HG03060 (cell line): ENCODE measurements around the gene ATP6V1D.
"Not testable (repeated sequence)": the region's sequence is repeated elsewhere in the genome, so short reads cannot be mapped to it uniquely, and the experiment has no call there.

Source experiments
- ATAC-seq: cut with Tn5 transposase; IDR thresholded peaks from one replicate; pipeline ENCODE4 v1.9.1; 2021; ENCODE audit warnings: low read depth, moderate number of reproducible peaks; ENCODE audit not compliant: unreplicated experiment

Gene ATP6V1D

DNA sequence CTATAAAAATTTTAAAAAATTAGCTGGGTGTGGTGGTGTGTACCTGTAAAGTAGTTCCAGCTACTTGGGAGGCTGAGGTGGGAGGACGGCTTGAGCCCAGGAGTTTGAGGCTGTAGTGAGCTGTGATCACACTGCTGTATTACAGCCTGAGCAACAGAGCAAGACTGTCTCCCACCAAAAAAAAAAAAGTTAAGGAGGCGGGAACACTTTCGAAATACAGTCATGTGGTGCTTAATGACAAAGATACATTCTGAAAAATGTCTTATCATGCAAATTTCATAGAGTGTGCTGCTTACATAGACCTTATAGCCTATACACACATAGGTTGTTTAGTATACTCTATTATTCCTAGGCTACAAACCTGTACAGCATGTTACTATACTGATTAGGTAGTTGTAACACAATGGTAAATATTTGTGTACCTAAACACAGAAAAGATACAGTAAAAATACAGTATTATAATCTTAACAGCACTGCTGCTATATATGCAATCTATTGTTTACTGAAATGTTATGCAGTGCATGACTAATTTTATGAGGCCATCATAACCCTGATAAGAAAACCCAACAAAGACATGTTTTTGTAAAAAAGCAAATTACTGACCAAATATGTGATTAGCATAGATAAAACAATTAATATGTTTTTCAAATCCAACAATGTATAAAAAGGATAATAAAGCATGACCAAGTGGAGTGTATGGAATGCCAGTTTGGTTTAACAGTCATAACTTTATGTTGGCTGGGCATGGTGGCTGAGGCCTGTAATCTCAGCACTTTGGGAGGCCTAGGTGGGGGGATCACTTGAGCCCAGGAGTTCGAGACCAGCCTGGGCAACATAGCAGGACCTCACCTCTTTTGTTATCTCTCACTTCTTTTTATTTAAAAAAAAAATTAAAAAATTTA, 11.9 kb upstream of the ATP6V1D start:
- ATAC-seq = no peak

DNA sequence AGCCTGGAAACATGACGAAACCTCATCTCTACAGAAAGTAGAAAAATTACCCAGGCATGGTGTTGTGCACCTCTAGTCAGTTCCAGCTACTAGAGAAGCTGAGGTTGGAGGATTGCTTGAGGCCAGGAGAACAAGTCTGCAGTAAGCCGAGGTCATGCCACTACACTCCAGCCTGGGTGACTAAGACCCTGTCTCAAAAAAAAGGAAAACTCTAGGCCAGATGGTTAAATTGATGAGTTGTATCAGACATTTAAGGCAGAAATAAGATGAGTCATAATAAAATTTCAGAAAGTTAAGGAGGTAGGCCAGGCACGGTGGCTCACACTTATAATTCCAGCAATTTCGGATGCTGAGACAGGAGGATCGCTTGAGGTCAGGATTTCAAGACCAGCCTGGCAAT, 11.2 kb upstream of the ATP6V1D start:
- ATAC-seq = no peak

GRCh38 chr14:67365476-67365875, 5.9 kb upstream of the ATP6V1D start:
- no peak for ATAC-seq

DNA sequence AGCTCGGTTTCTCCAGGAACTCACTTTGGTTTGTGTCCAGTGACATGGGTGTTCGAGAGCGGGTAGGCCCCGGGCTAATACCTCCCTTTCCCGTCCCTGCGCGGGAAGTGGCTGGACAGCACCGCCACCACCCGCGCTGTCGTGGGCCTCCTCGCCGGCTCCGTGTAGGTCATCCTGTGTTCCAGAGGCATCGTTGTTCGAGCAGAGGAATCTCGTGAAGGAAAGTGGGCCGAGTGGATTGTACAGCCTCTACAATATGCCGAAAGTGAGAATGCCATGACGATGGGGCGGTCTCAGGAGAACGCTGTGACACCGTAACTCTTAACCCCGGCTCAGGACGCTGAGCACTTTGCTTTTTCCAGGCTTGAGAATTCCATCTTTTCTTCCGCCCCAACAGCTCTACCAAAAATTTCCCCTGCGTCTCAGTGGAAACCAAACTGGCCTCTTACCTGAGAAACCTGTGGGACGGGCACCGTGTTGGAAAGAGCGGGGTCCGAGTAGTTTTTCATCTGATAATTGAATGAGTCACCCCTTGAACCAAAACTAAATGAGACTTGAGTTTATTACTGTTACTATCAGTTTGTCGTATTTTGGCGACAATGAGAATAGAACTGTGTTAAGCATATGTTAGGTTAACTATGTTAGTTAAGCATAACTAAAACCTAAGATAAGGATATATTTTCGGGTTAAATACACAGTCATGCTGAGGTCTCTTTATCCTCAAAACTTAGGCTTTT, 1.0 kb upstream of the ATP6V1D start:
- ATAC-seq = no peak

- ATAC-seq = no peak
Observed at GRCh38 chr14:67358924-67359774, 455 bp downstream of the ATP6V1D start.

- no peak for ATAC-seq
Observed at GRCh38 chr14:67357969-67358354, 1.6 kb downstream of the ATP6V1D start.

- ATAC-seq = no peak
Observed at GRCh38 chr14:67357186-67357968, 2.2 kb downstream of the ATP6V1D start.

GRCh38 chr14:67352055-67352454, 7.5 kb downstream of the ATP6V1D start:
- no peak for ATAC-seq

- no peak for ATAC-seq
Observed at GRCh38 chr14:67345583-67345982, 14.0 kb downstream of the ATP6V1D start.

GRCh38 chr14:67343601-67344230, 15.9 kb downstream of the ATP6V1D start:
- no peak for ATAC-seq

DNA sequence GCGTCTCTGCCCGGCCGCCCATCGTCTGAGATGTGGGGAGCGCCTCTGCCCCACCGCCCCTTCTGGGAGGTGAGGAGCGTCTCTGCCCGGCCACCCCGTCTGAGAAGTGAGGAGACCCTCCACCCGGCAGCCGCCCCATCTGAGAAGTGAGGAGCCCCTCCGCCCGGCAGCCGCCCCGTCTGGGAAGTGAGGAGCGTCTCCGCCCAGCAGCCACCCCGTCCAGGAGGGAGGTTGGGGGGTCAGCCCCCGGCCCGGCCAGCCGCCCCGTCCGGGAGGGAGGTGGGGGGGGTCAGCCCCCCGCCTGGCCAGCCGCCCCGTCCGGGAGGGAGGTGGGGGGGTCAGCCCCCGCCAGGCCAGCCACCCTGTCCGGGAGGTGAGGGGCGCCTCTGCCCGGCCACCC, 18.4 kb downstream of the ATP6V1D start:
- not testable (repeated sequence) for ATAC-seq

GRCh38 chr14:67335781-67336180, 23.8 kb downstream of the ATP6V1D start:
- no peak for ATAC-seq

GRCh38 chr14:67332468-67332867, 27.1 kb downstream of the ATP6V1D start:
- no peak for ATAC-seq

DNA sequence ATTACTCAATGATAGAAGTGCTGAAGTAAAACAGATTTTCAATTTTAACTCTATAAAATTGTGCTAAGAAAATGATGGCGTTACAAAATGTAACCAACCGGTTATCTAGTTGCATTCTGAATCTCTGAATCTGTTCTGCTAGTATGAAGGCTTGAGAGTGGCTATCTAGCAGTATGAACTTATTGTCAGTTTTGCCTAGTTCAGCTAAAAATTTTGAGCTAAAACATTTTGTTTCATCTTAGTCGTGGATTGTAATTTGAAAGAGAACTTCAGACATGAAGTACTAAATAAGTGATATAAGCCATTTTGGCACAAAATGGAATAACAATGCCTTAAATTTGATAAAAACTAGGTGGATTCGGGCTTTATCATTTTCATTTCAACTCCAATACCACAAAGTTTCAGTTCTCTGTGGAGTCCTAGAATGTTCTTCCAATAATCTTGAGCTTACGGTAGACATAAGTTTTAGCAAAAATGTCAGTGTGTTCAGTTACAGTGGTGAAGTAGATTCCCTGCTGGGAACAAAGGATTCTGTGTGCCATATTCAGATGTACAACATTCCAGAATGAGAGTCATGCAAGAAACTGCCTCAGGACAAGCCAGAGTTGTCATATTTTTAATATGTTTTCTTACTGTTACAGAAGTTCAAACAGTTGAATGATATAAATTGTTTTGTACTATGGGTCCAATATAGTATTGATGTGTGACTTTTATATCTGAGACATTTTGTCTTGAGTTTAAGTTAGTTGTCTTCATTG, 28.1 kb downstream of the ATP6V1D start:
- no peak for ATAC-seq

DNA sequence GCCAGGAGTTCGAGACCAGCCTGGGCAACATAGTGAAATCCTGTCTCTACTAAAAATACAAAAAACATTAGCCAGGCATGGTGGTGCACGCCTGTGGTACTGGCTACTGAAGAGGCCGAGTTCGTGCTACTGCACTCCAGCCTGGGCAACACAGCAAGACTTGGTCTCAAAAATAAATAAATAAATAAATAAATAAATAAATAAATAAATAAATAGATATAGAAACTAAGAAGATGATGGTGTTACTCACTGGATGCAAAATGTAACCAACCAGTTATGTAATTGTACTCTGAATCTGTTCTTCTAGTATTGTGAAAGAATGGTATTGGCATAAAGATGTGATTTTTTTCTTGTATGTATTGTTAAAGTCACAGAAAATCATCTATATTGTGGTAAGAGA, 29.9 kb downstream of the ATP6V1D start:
- ATAC-seq = not testable (repeated sequence)

DNA sequence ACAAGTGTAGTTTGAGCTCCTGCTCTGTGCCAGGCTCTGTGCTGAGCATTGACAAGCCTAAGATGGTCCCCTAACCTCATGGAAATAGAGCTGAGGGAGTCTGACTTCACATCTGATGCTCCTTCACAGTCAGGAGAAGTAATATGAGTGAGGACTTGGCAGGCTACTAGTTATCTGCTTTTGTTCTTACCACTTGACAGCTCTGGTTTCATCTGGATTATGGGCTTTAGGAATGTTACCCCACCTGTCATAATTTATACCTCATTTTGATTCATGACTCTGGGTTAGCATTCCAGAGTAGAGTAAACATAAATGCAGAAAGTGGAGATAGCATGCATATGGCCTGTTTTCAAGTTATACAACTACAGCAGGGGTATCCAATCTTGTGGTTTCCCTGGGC, 40.5 kb downstream of the ATP6V1D start:
- ATAC-seq = no peak

DNA sequence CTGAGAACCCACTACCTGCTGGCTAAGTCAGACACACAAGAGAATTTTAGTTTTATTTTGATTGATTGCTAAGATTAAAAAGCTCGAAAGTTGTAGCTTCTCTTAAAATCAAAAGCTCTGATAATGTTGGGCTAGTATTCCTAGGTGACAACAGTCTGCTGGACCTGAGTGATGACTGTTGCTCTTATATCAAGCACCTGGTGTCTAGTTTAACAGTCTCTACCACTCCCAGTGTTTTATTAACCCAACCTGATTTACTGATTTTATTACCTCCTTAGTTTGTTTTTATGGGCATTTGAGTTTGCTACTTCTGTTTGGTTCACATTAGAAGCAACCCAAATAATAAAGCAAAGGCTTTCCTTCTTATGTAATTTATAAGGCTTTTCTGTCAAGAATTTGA, 41.8 kb downstream of the ATP6V1D start:
- no peak for ATAC-seq

- no peak for ATAC-seq
Observed at GRCh38 chr14:67313153-67313552, 46.5 kb downstream of the ATP6V1D start.

DNA sequence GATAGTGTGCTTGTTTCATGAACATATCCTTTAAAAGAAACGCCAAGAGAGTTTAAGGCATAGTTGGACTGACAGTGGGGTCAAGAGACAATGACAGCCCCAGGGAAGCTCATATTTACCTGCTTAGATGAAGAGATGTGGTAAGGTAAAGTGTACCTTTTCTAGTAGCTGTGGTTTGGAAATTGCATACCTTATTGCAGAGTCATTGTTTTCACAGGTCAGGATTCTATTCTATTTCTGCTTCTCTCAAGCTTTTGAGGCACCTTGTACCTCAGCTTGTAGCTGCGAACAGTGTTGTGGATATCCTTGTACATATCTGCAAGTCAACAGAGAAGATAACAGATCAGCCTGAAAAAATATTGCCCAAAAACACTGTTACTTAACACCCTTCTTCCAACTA, 47.7 kb downstream of the ATP6V1D start:
- no peak for ATAC-seq
